ENCODE data around the gene FLNC.

Gene FLNC

GRCh38 chr7:128868624-128869137 is 38.5 kb downstream of the FLNC start:
- H3K27me3 ChIP-seq (ENCODE audit: low read depth, low read length) = no peaks in the 10 kb centered on the region
- peaks cover 1 to 28% of the 10 kb centered on the region in 2 donors for H3K4me1 ChIP-seq (ENCODE audit: control insufficient read depth in 1 of 2, insufficient read depth in 2 of 2, low read length in 2 of 2)
- peak overlapping the region; percentile 37 to 76 for H3K4me3 ChIP-seq (ENCODE audit: low read depth in 1 of 2, low read length in 2 of 2)
- no peaks in the 10 kb centered on the region for H3K9me3 ChIP-seq (ENCODE audit: control insufficient read depth in 1 of 2, low read length in 2 of 2)
- peaks cover 7 to 8% of the 10 kb centered on the region in 2 donors for H3K36me3 ChIP-seq (ENCODE audit: control insufficient read depth in 1 of 2, insufficient read depth in 2 of 2, low read length in 2 of 2)
- no peak overlapping the region for H3K27ac ChIP-seq (ENCODE audit: low read length)

GRCh38 chr7:128869138-128869943 is 39.1 kb downstream of the FLNC start:
- peaks cover 0 to 25% of the 10 kb centered on the region in 2 donors for H3K4me1 ChIP-seq (ENCODE audit: control insufficient read depth in 1 of 2, insufficient read depth in 2 of 2, low read length in 2 of 2)
- peak overlapping the region; percentile 37 to 76 for H3K4me3 ChIP-seq (ENCODE audit: low read depth in 1 of 2, low read length in 2 of 2)
- H3K36me3 ChIP-seq (ENCODE audit: control insufficient read depth in 1 of 2, insufficient read depth in 2 of 2, low read length in 2 of 2) = peaks cover 7 to 8% of the 10 kb centered on the region in 2 donors
- no peak overlapping the region for H3K27ac ChIP-seq (ENCODE audit: low read length)
- no peaks in the 10 kb centered on the region for H3K27me3 ChIP-seq (ENCODE audit: low read depth, low read length)
- H3K9me3 ChIP-seq (ENCODE audit: control insufficient read depth in 1 of 2, low read length in 2 of 2) = no peaks in the 10 kb centered on the region

- Histone ChIP-seq H3K9me3 (ENCODE audit: control insufficient read depth in 1 of 2, low read length in 2 of 2) (no peaks in the 10 kb centered on the region), H3K27ac (ENCODE audit: low read length) (no peak overlapping the region), H3K4me1 (ENCODE audit: control insufficient read depth in 1 of 2, insufficient read depth in 2 of 2, low read length in 2 of 2) (peaks cover 0 to 25% of the 10 kb centered on the region in 2 donors), H3K4me3 (ENCODE audit: low read depth in 1 of 2, low read length in 2 of 2) (peak overlapping the region; percentile 30 to 76), H3K36me3 (ENCODE audit: control insufficient read depth in 1 of 2, insufficient read depth in 2 of 2, low read length in 2 of 2) (peaks cover 7 to 8% of the 10 kb centered on the region in 2 donors), H3K27me3 (ENCODE audit: low read depth, low read length) (no peaks in the 10 kb centered on the region)
Measured at GRCh38 chr7:128869944-128870285, 39.7 kb downstream of the FLNC start.

GRCh38 chr7:128871050-128871449 is 40.8 kb downstream of the FLNC start:
- Histone ChIP-seq H3K27me3 (ENCODE audit: low read depth, low read length) (no peaks in the 10 kb centered on the region), H3K27ac (ENCODE audit: low read length) (no peak overlapping the region), H3K4me3 (ENCODE audit: low read depth in 1 of 2, low read length in 2 of 2) (no peak overlapping the region), H3K9me3 (ENCODE audit: control insufficient read depth in 1 of 2, low read length in 2 of 2) (no peaks in the 10 kb centered on the region), H3K4me1 (ENCODE audit: control insufficient read depth in 1 of 2, insufficient read depth in 2 of 2, low read length in 2 of 2) (peaks cover 0 to 25% of the 10 kb centered on the region in 2 donors), H3K36me3 (ENCODE audit: control insufficient read depth in 1 of 2, insufficient read depth in 2 of 2, low read length in 2 of 2) (peaks cover 0 to under 1% of the 10 kb centered on the region in 2 donors)

- Histone ChIP-seq H3K9me3 (ENCODE audit: control insufficient read depth in 1 of 2, low read length in 2 of 2) (no peaks in the 10 kb centered on the region), H3K27ac (ENCODE audit: low read length) (no peak overlapping the region), H3K4me3 (ENCODE audit: low read depth in 1 of 2, low read length in 2 of 2) (no peak overlapping the region), H3K36me3 (ENCODE audit: control insufficient read depth in 1 of 2, insufficient read depth in 2 of 2, low read length in 2 of 2) (no peaks in the 10 kb centered on the region), H3K27me3 (ENCODE audit: low read depth, low read length) (no peaks in the 10 kb centered on the region), H3K4me1 (ENCODE audit: control insufficient read depth in 1 of 2, insufficient read depth in 2 of 2, low read length in 2 of 2) (peaks cover 0 to 25% of the 10 kb centered on the region in 2 donors)
Measured at GRCh38 chr7:128872394-128872824, 42.2 kb downstream of the FLNC start.

GRCh38 chr7:128873234-128873633 is 43.0 kb downstream of the FLNC start:
- Histone ChIP-seq H3K27ac (ENCODE audit: low read length) (no peak overlapping the region), H3K4me1 (ENCODE audit: control insufficient read depth in 1 of 2, insufficient read depth in 2 of 2, low read length in 2 of 2) (peaks cover 0 to 22% of the 10 kb centered on the region in 2 donors), H3K27me3 (ENCODE audit: low read depth, low read length) (no peaks in the 10 kb centered on the region), H3K36me3 (ENCODE audit: control insufficient read depth in 1 of 2, insufficient read depth in 2 of 2, low read length in 2 of 2) (no peaks in the 10 kb centered on the region), H3K9me3 (ENCODE audit: control insufficient read depth in 1 of 2, low read length in 2 of 2) (no peaks in the 10 kb centered on the region), H3K4me3 (ENCODE audit: low read depth in 1 of 2, low read length in 2 of 2) (no peak overlapping the region)

GRCh38 chr7:128874140-128875031 is 44.2 kb downstream of the FLNC start:
- Histone ChIP-seq H3K9me3 (ENCODE audit: control insufficient read depth in 1 of 2, low read length in 2 of 2) (no peaks in the 10 kb centered on the region), H3K27me3 (ENCODE audit: low read depth, low read length) (no peaks in the 10 kb centered on the region), H3K27ac (ENCODE audit: low read length) (no peak overlapping the region), H3K36me3 (ENCODE audit: control insufficient read depth in 1 of 2, insufficient read depth in 2 of 2, low read length in 2 of 2) (no peaks in the 10 kb centered on the region), H3K4me1 (ENCODE audit: control insufficient read depth in 1 of 2, insufficient read depth in 2 of 2, low read length in 2 of 2) (peaks cover 0 to 12% of the 10 kb centered on the region in 2 donors), H3K4me3 (ENCODE audit: low read depth in 1 of 2, low read length in 2 of 2) (no peak overlapping the region)

- Histone ChIP-seq H3K27me3 (ENCODE audit: low read depth, low read length) (no peaks in the 10 kb centered on the region), H3K4me1 (ENCODE audit: control insufficient read depth in 1 of 2, insufficient read depth in 2 of 2, low read length in 2 of 2) (peaks cover 0 to 8% of the 10 kb centered on the region in 2 donors), H3K27ac (ENCODE audit: low read length) (no peak overlapping the region), H3K36me3 (ENCODE audit: control insufficient read depth in 1 of 2, insufficient read depth in 2 of 2, low read length in 2 of 2) (no peaks in the 10 kb centered on the region), H3K4me3 (ENCODE audit: low read depth in 1 of 2, low read length in 2 of 2) (no peak overlapping the region), H3K9me3 (ENCODE audit: control insufficient read depth in 1 of 2, low read length in 2 of 2) (no peaks in the 10 kb centered on the region)
Measured at GRCh38 chr7:128875523-128875948, 45.3 kb downstream of the FLNC start.

- no peak overlapping the region for H3K4me3 ChIP-seq (ENCODE audit: low read depth in 1 of 2, low read length in 2 of 2)
- H3K4me1 ChIP-seq (ENCODE audit: control insufficient read depth in 1 of 2, insufficient read depth in 2 of 2, low read length in 2 of 2) = peaks cover 0 to 7% of the 10 kb centered on the region in 2 donors
- no peak overlapping the region for H3K27ac ChIP-seq (ENCODE audit: low read length)
- H3K9me3 ChIP-seq (ENCODE audit: control insufficient read depth in 1 of 2, low read length in 2 of 2) = no peaks in the 10 kb centered on the region
- no peaks in the 10 kb centered on the region for H3K27me3 ChIP-seq (ENCODE audit: low read depth, low read length)
- no peaks in the 10 kb centered on the region for H3K36me3 ChIP-seq (ENCODE audit: control insufficient read depth in 1 of 2, insufficient read depth in 2 of 2, low read length in 2 of 2)
Measured at GRCh38 chr7:128876127-128876526, 45.9 kb downstream of the FLNC start.

- H3K4me3 ChIP-seq (ENCODE audit: low read depth in 1 of 2, low read length in 2 of 2) = no peak overlapping the region
- no peaks in the 10 kb centered on the region for H3K9me3 ChIP-seq (ENCODE audit: control insufficient read depth in 1 of 2, low read length in 2 of 2)
- H3K4me1 ChIP-seq (ENCODE audit: control insufficient read depth in 1 of 2, insufficient read depth in 2 of 2, low read length in 2 of 2) = peaks cover 0 to 7% of the 10 kb centered on the region in 2 donors
- no peak overlapping the region for H3K27ac ChIP-seq (ENCODE audit: low read length)
- H3K27me3 ChIP-seq (ENCODE audit: low read depth, low read length) = no peaks in the 10 kb centered on the region
- no peaks in the 10 kb centered on the region for H3K36me3 ChIP-seq (ENCODE audit: control insufficient read depth in 1 of 2, insufficient read depth in 2 of 2, low read length in 2 of 2)
Measured at GRCh38 chr7:128876586-128876977, 46.4 kb downstream of the FLNC start.
